Heart left ventricle (tissue), 16 donors: ENCODE data around the gene PIGP. TPM values are rescaled to one million over a fixed set of nuclear protein-coding genes. Genes with fewer than 3 reads are reported as not detected.
"Not testable (repeated sequence)": the region's sequence is repeated elsewhere in the genome, so short reads cannot be mapped to it uniquely, and the experiment has no call there.

Source experiments
- ATAC-seq, 4 donors: fragments of 200-7000 bp; cut with Tn5 transposase; one replicate each; pipeline ENCODE4 v1.9.1; 2020 to 2022; ENCODE audit warnings: moderate library complexity in 4 of 4, mild to moderate bottlenecking in 3 of 4, moderate number of reproducible peaks in 1 of 4
- DNase-seq, 5 donors: peaks; one replicate each; pipeline ENCODE4 v3.0.0-alpha.2; 2020
- H3K27ac ChIP-seq, 12 donors: fragments of 200-600 bp; sonication (generic) in 4 of 12; one replicate each; pipeline versions ENCODE4 v1.5.0 to v1.8.0; 2016 to 2022; ENCODE audit warnings: mild to moderate bottlenecking in 2 of 12
- H3K27me3 ChIP-seq, 9 donors: fragments of 200-600 bp; sonication (generic) in 2 of 9; one replicate each; pipeline versions ENCODE4 v1.5.1 to v1.8.0; 2016 to 2022; ENCODE audit warnings: mild to moderate bottlenecking in 3 of 9
- H3K36me3 ChIP-seq, 9 donors: fragments of 200-600 bp; sonication (generic) in 2 of 9; one replicate each; pipeline versions ENCODE4 v1.5.0 to v1.8.0; 2018 to 2022; ENCODE audit warnings: mild to moderate bottlenecking in 2 of 9
- H3K4me1 ChIP-seq, 12 donors: fragments of 200-600 bp; sonication (generic) in 4 of 12; one replicate each; pipeline versions ENCODE4 v1.5.0 to v1.8.0; 2016 to 2022; ENCODE audit warnings: mild to moderate bottlenecking in 3 of 12
- H3K4me3 ChIP-seq, 12 donors: fragments of 200-600 bp; sonication (generic) in 4 of 12; one replicate each; pipeline versions ENCODE4 v1.5.0 to v1.8.0; 2017 to 2022; ENCODE audit warnings: mild to moderate bottlenecking in 9 of 12, moderate library complexity in 4 of 12
- H3K9me3 ChIP-seq, 12 donors: fragments of 200-600 bp; sonication (generic) in 4 of 12; one replicate each; pipeline versions ENCODE4 v1.5.0 to v1.8.0; 2016 to 2022; ENCODE audit warnings: mild to moderate bottlenecking in 1 of 12
- CTCF ChIP-seq, 12 donors: fragments of 200-600 bp; sonication (generic) in 4 of 12; IDR thresholded peaks; one replicate each; pipeline versions ENCODE4 v1.5.0 to v1.8.0; 2018 to 2022; ENCODE audit warnings: antibody characterized with exemption in 12 of 12, mild to moderate bottlenecking in 5 of 12
- POLR2A ChIP-seq, 2 donors: fragments of 450-650 bp; IDR thresholded peaks; one replicate each; pipeline ENCODE4 v1.6.1; 2017; ENCODE audit warnings: antibody characterized with exemption in 2 of 2, mild to moderate bottlenecking in 2 of 2, moderate library complexity in 2 of 2
- WGBS, 4 donors: extraction: QIAGEN DNeasy Blood & Tissue Kit in 2 of 4; methylation state at CpG; one replicate each; pipeline versions ENCODE4 v1.1.5 to v1.1.7; 2013 to 2018; 5-methylcytosine and 5-hydroxymethylcytosine counted together
- intact Hi-C, 10 donors: fragments of 100-400 bp; cut with DNase I; formaldehyde crosslinking; loops; one replicate each; pipeline versions ENCODE4 v1.11.1 to v1.14.2; 2022
- polyA plus RNA-seq, 2 donors: library from polyadenylated mRNA; stranded (reverse); fragments of 200-250 nt; gene quantifications; one replicate each; pipeline ENCODE4 v1.2.3, GENCODE V29; 2013
- total RNA-seq, 9 donors: library from RNA; depleted of rRNA in 2 of 9; stranded (reverse); fragments of >200 nt in 2 of 9; fragmentation: NEBNext Ultra II Directional in 3 of 9; extraction: Animal tissue kit (Norgen Biotek cat#: 25700) in 3 of 9; gene quantifications; one replicate each; pipeline versions ENCODE4 v1.1.0 to v1.2.4, GENCODE V29; 2016 to 2023
- donor health status: ischemic (EF 13 %, LVEDD 7.1; RV severe dilation, severe dysfunction).
- donor health status: healthy with polysubstance abuse.
- donor health status: DM: no; HTN: yes; CAD: no.
- donor health status: DM: no; HTN: no; CAD: no.
- donor health status: ischemic (EF 25% LVEDD 6.9; RV normal size, moderate dysfunction).
- donor health status: ischemic (EF 25% LVEDD 5.7; RV mildly dilated, moderate dysfunction).
- donor health status: healthy.
- donor health status: DM: yes; HTN: yes; CAD: no.
- donor health status: ischemic (EF 35%, LVEDD 5.7; RV mildly dilated, moderate dysfunction).
- donor health status: nonischemic (EF 11% LVEDD 7.7; RV severe dilation, severe dysfunction).
- donor health status: DM: yes; HTN: yes; CAD: no.
- donor health status: PGD.
- donor health status: ischemic (EF 29% LVEDD 5.4; RV normal size, mild dysfunction).
- donor health status: nonischemic (EF 23%, LVEDD 6.1; RV moderate dilation, normal function).

PIGP gene
- total and polyA plus RNA-seq, 11 donors = 30.7 to 44.9 (median 37.1) TPM

GRCh38 chr21:37058261-37058660 lies 14.6 kb downstream of the PIGP start:
- Histone ChIP-seq H3K4me3 (no peak overlapping the region), H3K4me1 (peaks cover 0 to 7% (median 0%) of the 10 kb centered on the region in 12 donors), H3K36me3 (no peaks in the 10 kb centered on the region), H3K27ac (no peak overlapping the region), H3K27me3 (no peaks in the 10 kb centered on the region), H3K9me3 (peaks cover 0 to 3% (median 0%) of the 10 kb centered on the region in 12 donors)
- no peak for ATAC-seq
- WGBS, 4 donors = 53 to 64% (median 61%) methylated on average over 2 of the region's 2 CpGs
- intact Hi-C loops = no loop called here
- TF ChIP-seq POLR2A (IDR thresholded peaks at IDR 0.05) (no peak), CTCF (IDR thresholded peaks at IDR 0.05) (no peak)
- DNase-seq = no peak

- Histone ChIP-seq H3K27ac (no peak overlapping the region), H3K9me3 (peaks cover 0 to 3% (median 0%) of the 10 kb centered on the region in 12 donors), H3K4me3 (no peak overlapping the region), H3K27me3 (no peaks in the 10 kb centered on the region), H3K36me3 (no peaks in the 10 kb centered on the region), H3K4me1 (peaks cover 0 to 7% (median 0%) of the 10 kb centered on the region in 12 donors)
- ATAC-seq = no peak
- intact Hi-C loops = no loop called here
- WGBS, 4 donors = 91 to 94% (median 92%) methylated on average over 7 of the region's 7 CpGs
- TF ChIP-seq CTCF (IDR thresholded peaks at IDR 0.05) (no peak), POLR2A (IDR thresholded peaks at IDR 0.05) (no peak)
- DNase-seq = no peak
Measured at GRCh38 chr21:37057614-37058013, 15.3 kb downstream of the PIGP start.

- 82 to 95% (median 89%) methylated on average over 2 of the region's 2 CpGs for WGBS, 4 donors
- Histone ChIP-seq H3K4me3 (no peak overlapping the region), H3K36me3 (no peaks in the 10 kb centered on the region), H3K9me3 (peaks cover 0 to 3% (median 0%) of the 10 kb centered on the region in 12 donors), H3K4me1 (peaks cover 0 to 3% (median 0%) of the 10 kb centered on the region in 12 donors), H3K27ac (no peak overlapping the region), H3K27me3 (no peaks in the 10 kb centered on the region)
- DNase-seq (no peak), ATAC-seq (no peak)
- TF ChIP-seq POLR2A (IDR thresholded peaks at IDR 0.05) (no peak), CTCF (IDR thresholded peaks at IDR 0.05) (no peak)
- intact Hi-C loops = no loop called here
Measured at GRCh38 chr21:37055271-37055855, 17.5 kb downstream of the PIGP start.

GRCh38 chr21:37049741-37050140 lies 23.1 kb downstream of the PIGP start:
- intact Hi-C loops, H3K4me1 ChIP-seq, H3K36me3 ChIP-seq, H3K4me3 ChIP-seq, H3K27ac ChIP-seq, H3K9me3 ChIP-seq, DNase-seq, H3K27me3 ChIP-seq, ATAC-seq: not testable (repeated sequence)
- 62 to 92% (median 76%) methylated on average over 3 of the region's 3 CpGs for WGBS, 4 donors

GRCh38 chr21:37047079-37047478 lies 25.8 kb downstream of the PIGP start:
- ATAC-seq = no peak

More at GRCh38 chr21:37047079-37047478, 25.8 kb downstream of the PIGP start:
- WGBS, 4 donors = 67 to 100% (median 90%) methylated on average over 1 to 4 of the region's 4 CpGs
- intact Hi-C loops = no loop called here
- no peaks in the 10 kb centered on the region for H3K9me3 ChIP-seq
- no peaks in the 10 kb centered on the region for H3K36me3 ChIP-seq
- H3K27ac ChIP-seq = no peak overlapping the region
- no peaks in the 10 kb centered on the region for H3K4me1 ChIP-seq
- no peak for DNase-seq
- peaks cover 0 to 4% (median 0%) of the 10 kb centered on the region in 9 donors for H3K27me3 ChIP-seq
- H3K4me3 ChIP-seq = no peak overlapping the region
- no peak for TF ChIP-seq CTCF (IDR thresholded peaks at IDR 0.05)
- no peak for TF ChIP-seq POLR2A (IDR thresholded peaks at IDR 0.05)
